ENCODE data around the gene THAP4.

GRCh38 chr2:241640165-241640795 is 3.3 kb upstream of the THAP4 start:
- TF ChIP-seq CTCF (IDR thresholded peaks at IDR 0.05; ENCODE audit: insufficient read depth, low read depth, low read length) (no peak), EZH2 (IDR thresholded peaks at IDR 0.05; ENCODE audit: insufficient read depth, low read length) (no peak)
